Omental fat pad (tissue), 4 donors: Measurements from ENCODE around the gene TNNC2. TPM values are rescaled to one million over a fixed set of nuclear protein-coding genes. Genes with fewer than 3 reads are reported as not detected.

Experiments used
- ATAC-seq: fragments of 150-250 bp; one replicate; pipeline ENCODE4 v1.9.1; 2016; ENCODE audit warnings: mild to moderate bottlenecking, moderate library complexity; ENCODE audit not compliant: low FRiP score
- DNase-seq: peaks from one replicate; pipeline ENCODE4 v3.0.0-alpha.2; 2019; ENCODE audit warnings: low spot score
- total RNA-seq, 4 donors: library from RNA; depleted of rRNA; stranded (reverse); fragments of >200 nt; gene quantifications; one replicate each; pipeline ENCODE4 v1.1.0, GENCODE V29; 2016
- TF ChIP-seq, protein P1 (sequence below), 3 donors: fragments of 450-650 bp; IDR thresholded peaks; one replicate each; pipeline ENCODE4 v1.5.1; 2016 to 2017; ENCODE audit warnings: antibody characterized with exemption in 3 of 3, mild to moderate bottlenecking in 3 of 3, moderate library complexity in 2 of 3

The TNNC2 gene
- total RNA-seq, 4 donors from 2014 or later = 1.2 to 2.2 (median 1.5) TPM; not detected in 1

DNA sequence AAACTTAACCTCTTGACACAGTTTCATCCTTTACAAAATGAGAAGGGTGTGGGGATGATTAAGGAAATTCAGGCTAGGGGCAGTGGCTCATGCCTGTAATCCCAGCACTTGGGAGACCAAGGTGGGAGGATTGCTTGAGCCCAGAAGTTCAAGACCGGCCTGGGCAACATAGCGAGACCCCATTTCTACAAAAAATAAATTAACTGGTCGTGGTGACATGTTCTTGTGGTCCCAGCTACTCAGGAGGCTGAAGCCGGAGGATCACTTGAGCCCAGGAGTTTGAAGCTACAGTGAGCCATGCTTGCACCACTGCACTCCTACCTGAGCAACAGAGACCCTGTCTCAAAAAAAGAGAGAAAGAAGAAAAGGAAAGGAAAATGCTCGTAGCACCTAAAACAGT lies 39.3 kb upstream of the TNNC2 start:
- TF ChIP-seq, protein P1, sequence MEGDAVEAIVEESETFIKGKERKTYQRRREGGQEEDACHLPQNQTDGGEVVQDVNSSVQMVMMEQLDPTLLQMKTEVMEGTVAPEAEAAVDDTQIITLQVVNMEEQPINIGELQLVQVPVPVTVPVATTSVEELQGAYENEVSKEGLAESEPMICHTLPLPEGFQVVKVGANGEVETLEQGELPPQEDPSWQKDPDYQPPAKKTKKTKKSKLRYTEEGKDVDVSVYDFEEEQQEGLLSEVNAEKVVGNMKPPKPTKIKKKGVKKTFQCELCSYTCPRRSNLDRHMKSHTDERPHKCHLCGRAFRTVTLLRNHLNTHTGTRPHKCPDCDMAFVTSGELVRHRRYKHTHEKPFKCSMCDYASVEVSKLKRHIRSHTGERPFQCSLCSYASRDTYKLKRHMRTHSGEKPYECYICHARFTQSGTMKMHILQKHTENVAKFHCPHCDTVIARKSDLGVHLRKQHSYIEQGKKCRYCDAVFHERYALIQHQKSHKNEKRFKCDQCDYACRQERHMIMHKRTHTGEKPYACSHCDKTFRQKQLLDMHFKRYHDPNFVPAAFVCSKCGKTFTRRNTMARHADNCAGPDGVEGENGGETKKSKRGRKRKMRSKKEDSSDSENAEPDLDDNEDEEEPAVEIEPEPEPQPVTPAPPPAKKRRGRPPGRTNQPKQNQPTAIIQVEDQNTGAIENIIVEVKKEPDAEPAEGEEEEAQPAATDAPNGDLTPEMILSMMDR (IDR thresholded peaks at IDR 0.05) = no peak
- no peak for DNase-seq
- ATAC-seq = no peak

DNA sequence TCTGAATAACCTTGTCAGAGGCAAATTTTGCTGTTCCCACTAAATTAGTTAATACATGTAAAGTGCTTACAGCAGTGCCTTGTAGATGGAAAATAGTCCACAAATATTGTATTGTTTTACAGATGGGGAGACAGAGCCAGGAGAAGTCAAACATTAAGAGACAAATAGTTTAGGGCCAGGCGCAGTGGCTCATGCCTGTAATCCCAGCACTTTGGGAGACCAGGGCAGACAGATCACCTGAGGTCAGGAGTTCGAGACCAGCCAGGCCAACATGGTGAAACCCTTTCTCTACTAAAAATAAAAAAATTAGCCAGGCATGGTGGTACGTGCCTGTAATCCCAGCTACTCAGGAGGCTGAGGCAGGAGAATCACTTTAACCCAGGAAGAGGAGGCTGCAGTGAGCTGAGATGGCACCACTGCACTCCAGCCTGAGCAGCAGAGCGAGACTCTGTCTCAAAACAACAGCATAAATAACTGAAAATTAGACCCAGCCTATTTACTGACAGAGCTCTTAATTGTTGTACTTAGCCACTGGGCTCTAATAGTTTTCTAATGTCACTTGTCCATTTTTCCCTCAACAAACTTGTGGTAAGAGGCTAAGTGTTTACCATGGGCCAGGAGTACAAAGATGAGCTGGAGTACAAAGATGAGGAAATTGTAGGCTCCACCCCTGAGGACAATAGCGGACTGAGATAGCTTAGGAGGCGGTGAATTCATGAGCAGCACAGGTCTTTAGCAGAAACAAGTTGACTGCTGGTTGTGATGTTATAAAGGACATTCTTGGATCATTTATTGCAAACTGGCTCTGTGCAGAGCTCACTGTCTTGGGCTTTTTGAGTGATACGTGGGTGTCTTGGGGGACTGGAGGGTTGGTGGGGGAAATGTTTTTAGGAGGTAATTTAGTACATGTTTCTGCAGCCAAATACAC lies 36.7 kb upstream of the TNNC2 start:
- ATAC-seq = no peak
- no peak for DNase-seq
- TF ChIP-seq, protein P1 (IDR thresholded peaks at IDR 0.05) = no peak

DNA sequence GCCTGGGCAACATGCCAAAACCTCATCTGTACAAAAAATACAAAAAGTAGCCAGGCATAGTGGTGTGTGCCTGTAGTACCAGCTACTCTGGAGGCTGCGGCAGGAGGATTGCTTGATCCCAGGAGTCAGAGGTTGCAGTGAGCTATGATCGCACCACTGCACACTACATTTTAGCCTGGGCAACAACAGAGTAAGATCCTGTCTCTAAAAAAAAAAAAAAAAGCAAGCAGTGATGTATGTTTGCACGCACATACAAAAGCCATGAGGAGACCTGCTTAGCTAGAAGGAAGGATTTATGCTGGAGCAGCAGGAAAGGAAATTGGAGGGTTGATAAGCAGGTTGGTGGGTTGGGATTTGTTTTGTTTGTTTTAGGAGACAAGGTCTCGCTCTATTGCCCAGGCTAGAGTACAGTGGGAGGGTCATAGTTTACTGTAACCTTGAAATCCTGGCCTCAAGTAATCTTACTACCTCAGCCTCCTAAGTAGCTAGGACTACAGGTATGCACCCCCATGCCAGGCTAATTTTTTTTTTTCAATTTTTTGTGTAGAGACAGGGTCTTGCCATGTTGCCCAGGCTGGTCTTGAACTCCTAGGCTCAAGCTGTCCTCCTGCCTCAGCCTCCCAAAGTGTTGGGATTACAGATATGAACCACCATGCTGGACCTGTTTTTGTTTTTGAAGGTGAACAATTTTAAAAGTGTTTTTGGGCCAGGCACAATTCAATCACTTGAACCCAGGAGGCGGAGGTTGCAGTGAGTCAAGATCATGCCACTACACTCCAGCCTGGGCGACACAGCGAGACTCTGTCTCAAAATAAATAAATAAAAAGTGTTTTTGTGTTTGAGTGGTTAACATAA lies 34.3 kb upstream of the TNNC2 start:
- TF ChIP-seq, protein P1 (IDR thresholded peaks at IDR 0.05) = no peak
- ATAC-seq = no peak
- DNase-seq = no peak

DNA sequence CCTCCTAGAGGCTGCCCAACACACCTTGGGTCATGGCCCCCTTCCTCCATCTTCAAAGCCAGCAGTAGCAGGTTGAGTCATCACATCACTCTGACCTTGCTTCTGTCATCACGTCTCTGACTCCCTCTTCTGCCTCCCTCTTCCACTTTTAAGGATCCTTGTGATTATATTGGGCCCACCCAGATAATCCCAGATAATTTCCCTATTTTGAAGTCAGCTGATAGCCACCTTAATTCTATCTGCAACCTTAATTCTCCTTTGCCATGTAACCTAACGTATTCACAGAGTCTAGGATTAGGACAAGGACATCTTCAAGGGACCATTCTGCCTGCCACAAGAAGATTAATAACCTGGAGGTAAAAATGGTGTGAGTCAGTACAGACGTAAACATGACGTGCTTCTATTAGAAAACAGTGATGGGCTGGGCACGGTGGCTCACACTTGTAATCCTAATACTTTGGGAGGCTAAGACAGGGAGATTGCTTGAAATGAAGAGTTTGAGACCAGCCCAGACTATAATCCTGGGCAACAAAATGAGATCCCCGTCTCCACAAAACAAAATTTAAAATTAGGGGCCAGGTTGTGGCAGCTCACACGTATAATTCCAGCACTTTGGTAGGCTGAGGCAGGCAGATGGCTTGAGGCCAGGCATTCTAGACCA lies 33.6 kb upstream of the TNNC2 start:
- ATAC-seq = no peak
- DNase-seq = no peak
- TF ChIP-seq, protein P1 (IDR thresholded peaks at IDR 0.05) = no peak

DNA sequence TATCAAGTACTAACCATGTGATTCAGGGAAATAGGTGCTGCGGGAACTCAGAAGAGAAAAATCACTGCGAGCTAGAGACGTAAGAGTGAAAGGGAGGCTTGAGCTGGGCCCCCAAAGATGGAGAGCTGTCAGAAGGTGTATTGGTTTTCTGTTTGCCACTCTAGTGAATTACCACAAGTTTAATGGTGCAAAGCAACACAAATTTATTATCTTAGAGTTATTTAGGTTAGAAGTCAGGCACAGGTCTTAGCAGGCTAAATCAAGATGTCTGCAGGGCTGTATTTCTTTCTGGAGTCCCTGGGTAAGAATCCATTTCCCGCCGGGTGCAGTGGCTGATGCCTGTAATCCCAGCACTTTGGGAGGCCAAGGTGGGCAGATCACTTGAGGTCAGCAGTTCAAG lies 32.8 kb upstream of the TNNC2 start:
- TF ChIP-seq, protein P1 (IDR thresholded peaks at IDR 0.05) = no peak
- DNase-seq (no peak), ATAC-seq (no peak)

DNA sequence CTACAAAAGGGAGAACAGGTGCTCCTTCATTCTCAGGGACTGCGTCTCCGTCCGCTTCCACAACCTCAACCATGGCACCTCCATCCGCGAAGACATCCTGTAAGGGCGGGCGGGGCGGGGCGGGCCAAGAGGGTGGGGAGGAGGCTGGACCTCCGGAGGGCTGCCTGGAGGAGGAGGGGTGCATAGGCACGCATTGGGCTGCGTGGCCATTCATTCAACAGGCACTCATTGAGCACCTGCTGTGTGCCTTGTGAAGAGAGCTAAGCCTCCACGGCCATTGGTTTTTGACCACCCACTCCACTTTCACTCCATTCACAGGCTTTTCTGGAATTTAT lies 30.7 kb upstream of the TNNC2 start:
- TF ChIP-seq, protein P1 (IDR thresholded peaks at IDR 0.05) = no peak
- DNase-seq (no peak), ATAC-seq (no peak)
